ENCODE measurements around the gene ADH5.

ADH5 gene
- long read RNA-seq, transcript ADH5-201 (9 exons, 2,615 nt) = major isoform, 189 of 208 reads
- long read RNA-seq, partial matches to known transcripts = 14 of 208 reads
- long read RNA-seq, other reads (novel, unspliced or antisense) = 4 of 208 reads

DNA sequence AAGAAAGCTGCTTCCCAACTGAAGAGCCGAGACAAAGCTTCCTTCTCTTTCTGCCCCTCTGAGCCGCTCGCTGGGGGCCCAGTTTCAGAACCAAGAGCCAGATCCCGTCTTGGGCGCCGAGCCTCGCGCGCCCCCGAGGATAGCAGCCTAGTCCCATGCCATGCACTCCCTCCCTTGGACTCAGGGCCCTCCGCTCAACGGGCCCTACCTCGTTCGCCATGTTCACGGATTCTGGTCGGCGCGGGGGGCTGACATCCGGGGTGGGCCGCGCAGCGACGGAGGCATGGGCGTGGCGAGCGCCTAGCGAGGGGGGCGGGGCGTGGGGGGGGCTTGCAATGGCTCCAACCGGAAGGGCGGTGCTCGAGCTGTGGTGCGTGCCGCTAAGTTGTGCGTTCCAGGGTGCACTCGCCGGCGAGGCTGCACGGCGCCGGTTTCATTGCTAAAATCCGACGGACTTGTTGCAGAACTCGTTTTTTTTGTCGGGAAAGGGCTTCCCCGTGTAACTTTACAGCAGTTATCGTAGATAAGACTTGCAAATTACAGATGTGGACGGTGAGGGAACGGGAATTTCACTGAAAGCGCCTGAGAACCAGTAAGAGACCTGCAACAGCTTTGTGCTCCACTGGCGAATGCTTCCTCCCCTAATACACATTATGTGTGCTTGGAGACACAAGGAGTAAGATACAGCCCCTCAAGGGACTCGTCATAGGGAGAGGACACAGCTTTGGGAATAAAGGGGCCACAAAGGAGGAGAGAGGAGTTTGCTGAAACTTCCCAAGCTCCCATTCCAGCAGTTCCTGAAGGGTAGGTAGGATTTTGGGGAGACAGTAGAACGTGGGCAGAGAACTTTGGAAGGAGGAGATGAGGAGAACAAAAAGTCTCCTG, at the start of gene ADH5:
Gene ADH5 (minus strand): TSS at position 308 of the 885 bp plus-strand sequence. CDS start 88 bp downstream, at position 220.
- Histone ChIP-seq H3K27me3 (ENCODE audit: insufficient read depth, poor library complexity, severe bottlenecking) (no peaks in the 10 kb centered on the region), H3K27ac (replicated peaks) (peak within 1 kb of the TSS; percentile 90), H3K4me3 (replicated peaks; ENCODE audit: insufficient read depth, low read length) (peak within 1 kb of the TSS; percentile 78)
- peak; percentile 66 to 79 for DNase-seq (ENCODE audit: low read depth in 1 of 2, low spot score in 1 of 2)
- TF ChIP-seq GABPA (IDR thresholded peaks at IDR 0.05; ENCODE audit: low read depth) = peak; percentile 40; the same call in 1 of the 2 replicates
- TF ChIP-seq, protein P1, sequence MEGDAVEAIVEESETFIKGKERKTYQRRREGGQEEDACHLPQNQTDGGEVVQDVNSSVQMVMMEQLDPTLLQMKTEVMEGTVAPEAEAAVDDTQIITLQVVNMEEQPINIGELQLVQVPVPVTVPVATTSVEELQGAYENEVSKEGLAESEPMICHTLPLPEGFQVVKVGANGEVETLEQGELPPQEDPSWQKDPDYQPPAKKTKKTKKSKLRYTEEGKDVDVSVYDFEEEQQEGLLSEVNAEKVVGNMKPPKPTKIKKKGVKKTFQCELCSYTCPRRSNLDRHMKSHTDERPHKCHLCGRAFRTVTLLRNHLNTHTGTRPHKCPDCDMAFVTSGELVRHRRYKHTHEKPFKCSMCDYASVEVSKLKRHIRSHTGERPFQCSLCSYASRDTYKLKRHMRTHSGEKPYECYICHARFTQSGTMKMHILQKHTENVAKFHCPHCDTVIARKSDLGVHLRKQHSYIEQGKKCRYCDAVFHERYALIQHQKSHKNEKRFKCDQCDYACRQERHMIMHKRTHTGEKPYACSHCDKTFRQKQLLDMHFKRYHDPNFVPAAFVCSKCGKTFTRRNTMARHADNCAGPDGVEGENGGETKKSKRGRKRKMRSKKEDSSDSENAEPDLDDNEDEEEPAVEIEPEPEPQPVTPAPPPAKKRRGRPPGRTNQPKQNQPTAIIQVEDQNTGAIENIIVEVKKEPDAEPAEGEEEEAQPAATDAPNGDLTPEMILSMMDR (IDR thresholded peaks at IDR 0.05; ENCODE audit: insufficient read depth, low read length) = no peak
- no peak for TF ChIP-seq SPI1 (IDR thresholded peaks at IDR 0.05; ENCODE audit: borderline replicate concordance, low read depth)
- TF ChIP-seq, protein P2, sequence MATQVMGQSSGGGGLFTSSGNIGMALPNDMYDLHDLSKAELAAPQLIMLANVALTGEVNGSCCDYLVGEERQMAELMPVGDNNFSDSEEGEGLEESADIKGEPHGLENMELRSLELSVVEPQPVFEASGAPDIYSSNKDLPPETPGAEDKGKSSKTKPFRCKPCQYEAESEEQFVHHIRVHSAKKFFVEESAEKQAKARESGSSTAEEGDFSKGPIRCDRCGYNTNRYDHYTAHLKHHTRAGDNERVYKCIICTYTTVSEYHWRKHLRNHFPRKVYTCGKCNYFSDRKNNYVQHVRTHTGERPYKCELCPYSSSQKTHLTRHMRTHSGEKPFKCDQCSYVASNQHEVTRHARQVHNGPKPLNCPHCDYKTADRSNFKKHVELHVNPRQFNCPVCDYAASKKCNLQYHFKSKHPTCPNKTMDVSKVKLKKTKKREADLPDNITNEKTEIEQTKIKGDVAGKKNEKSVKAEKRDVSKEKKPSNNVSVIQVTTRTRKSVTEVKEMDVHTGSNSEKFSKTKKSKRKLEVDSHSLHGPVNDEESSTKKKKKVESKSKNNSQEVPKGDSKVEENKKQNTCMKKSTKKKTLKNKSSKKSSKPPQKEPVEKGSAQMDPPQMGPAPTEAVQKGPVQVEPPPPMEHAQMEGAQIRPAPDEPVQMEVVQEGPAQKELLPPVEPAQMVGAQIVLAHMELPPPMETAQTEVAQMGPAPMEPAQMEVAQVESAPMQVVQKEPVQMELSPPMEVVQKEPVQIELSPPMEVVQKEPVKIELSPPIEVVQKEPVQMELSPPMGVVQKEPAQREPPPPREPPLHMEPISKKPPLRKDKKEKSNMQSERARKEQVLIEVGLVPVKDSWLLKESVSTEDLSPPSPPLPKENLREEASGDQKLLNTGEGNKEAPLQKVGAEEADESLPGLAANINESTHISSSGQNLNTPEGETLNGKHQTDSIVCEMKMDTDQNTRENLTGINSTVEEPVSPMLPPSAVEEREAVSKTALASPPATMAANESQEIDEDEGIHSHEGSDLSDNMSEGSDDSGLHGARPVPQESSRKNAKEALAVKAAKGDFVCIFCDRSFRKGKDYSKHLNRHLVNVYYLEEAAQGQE (IDR thresholded peaks at IDR 0.05; ENCODE audit: insufficient replicate concordance, low read depth) = peak; percentile 51
- peak; percentile 90 for TF ChIP-seq POLR2AphosphoS5 (IDR thresholded peaks at IDR 0.05; ENCODE audit: low read depth)

DNA sequence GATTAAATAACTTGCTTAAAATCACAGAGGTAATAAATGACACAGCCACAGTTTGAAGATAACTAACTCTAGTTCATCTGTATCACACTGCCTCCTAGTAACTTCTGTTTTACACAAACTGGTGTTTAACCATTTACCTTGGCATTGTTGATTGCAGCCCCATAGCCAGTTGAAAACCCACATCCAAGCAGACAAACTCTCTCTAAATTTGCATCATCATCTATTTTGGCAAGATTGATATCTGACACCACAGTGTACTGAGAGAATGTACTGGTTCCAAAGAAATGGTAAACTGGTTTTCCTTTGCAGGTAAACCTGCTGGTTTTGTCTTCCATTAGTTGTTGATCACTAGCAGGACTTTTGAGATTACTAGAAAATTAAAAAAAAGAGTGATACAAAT, 47.7 kb upstream of the ADH5 start:
- H3K4me3 ChIP-seq (replicated peaks; ENCODE audit: insufficient read depth, low read length) = no peak overlapping the region
- H3K27me3 ChIP-seq (ENCODE audit: insufficient read depth, poor library complexity, severe bottlenecking) = no peaks in the 10 kb centered on the region
- TF ChIP-seq, protein P2 (IDR thresholded peaks at IDR 0.05; ENCODE audit: insufficient replicate concordance, low read depth) = no peak
- TF ChIP-seq SPI1 (IDR thresholded peaks at IDR 0.05; ENCODE audit: borderline replicate concordance, low read depth) = no peak
- TF ChIP-seq, protein P1 (IDR thresholded peaks at IDR 0.05; ENCODE audit: insufficient read depth, low read length) = no peak
- no peak for TF ChIP-seq GABPA (IDR thresholded peaks at IDR 0.05; ENCODE audit: low read depth)
- no peak for TF ChIP-seq POLR2AphosphoS5 (IDR thresholded peaks at IDR 0.05; ENCODE audit: low read depth)
- no peak for DNase-seq (ENCODE audit: low read depth in 1 of 2, low spot score in 1 of 2)
- no peak overlapping the region for H3K27ac ChIP-seq (replicated peaks)

DNA sequence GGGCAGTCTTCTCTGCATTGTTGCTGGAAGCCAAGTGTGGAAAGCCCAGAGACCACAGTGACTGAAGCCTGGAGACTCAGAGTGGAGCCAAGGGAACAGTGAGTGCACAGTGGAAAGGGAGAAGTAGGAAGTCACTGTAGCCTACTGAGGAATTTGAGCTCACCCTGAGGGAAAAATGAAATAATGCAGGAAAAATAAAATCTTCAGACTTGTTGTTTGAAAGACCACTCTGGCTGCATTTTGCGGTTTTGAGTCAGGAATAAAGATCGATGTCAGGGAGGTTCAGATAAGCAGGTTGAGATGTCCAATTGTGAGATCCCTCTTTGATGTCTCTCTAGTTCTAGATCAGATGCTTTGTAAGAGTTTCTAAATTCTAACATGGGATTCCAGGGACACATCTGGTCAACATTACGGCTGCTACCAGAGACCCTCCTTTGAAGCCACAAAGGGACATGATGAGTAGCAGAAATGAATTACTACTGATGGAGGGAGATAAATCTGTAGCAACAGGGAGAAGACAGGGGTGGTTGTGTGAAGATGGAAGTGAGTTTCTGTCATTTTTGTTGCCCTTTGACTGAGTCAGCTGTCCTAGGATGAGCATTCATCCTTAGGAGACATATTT, 47.1 kb upstream of the ADH5 start:
- no peak for DNase-seq (ENCODE audit: low read depth in 1 of 2, low spot score in 1 of 2)
- Histone ChIP-seq H3K27ac (replicated peaks) (no peak overlapping the region), H3K27me3 (ENCODE audit: insufficient read depth, poor library complexity, severe bottlenecking) (no peaks in the 10 kb centered on the region), H3K4me3 (replicated peaks; ENCODE audit: insufficient read depth, low read length) (no peak overlapping the region)
- no peak for TF ChIP-seq GABPA (IDR thresholded peaks at IDR 0.05; ENCODE audit: low read depth)
- no peak for TF ChIP-seq POLR2AphosphoS5 (IDR thresholded peaks at IDR 0.05; ENCODE audit: low read depth)
- TF ChIP-seq, protein P2 (IDR thresholded peaks at IDR 0.05; ENCODE audit: insufficient replicate concordance, low read depth) = no peak
- TF ChIP-seq SPI1 (IDR thresholded peaks at IDR 0.05; ENCODE audit: borderline replicate concordance, low read depth) = no peak
- TF ChIP-seq, protein P1 (IDR thresholded peaks at IDR 0.05; ENCODE audit: insufficient read depth, low read length) = no peak
